GM18508 (cell line): ENCODE results near the gene FAM3B.
"Not testable (repeated sequence)": the region's sequence is repeated elsewhere in the genome, so short reads cannot be mapped to it uniquely, and the experiment has no call there.

ENCODE experiments used
- ATAC-seq: cut with Tn5 transposase; IDR thresholded peaks from one replicate; pipeline ENCODE4 v1.9.1; 2021; ENCODE audit warnings: moderate number of reproducible peaks; ENCODE audit not compliant: insufficient read depth, unreplicated experiment

FAM3B gene

DNA sequence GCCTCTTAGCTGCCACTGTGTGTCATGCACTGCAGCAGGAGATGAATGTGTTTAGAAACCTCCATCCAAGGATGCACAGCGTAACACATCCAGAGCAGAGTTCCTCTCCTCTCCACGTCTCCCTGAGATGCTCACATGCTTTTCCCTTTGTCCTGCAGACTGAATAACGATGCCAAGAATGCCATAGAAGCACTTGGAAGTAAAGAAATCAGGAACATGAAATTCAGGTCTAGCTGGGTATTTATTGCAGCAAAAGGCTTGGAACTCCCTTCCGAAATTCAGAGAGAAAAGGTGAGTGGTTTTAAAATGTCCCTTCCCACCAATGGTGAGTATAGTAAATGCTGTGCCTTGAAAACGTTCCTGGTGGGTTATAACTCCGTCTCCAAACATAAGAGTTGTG is 31.8 kb downstream of the FAM3B start:
- no peak for ATAC-seq

DNA sequence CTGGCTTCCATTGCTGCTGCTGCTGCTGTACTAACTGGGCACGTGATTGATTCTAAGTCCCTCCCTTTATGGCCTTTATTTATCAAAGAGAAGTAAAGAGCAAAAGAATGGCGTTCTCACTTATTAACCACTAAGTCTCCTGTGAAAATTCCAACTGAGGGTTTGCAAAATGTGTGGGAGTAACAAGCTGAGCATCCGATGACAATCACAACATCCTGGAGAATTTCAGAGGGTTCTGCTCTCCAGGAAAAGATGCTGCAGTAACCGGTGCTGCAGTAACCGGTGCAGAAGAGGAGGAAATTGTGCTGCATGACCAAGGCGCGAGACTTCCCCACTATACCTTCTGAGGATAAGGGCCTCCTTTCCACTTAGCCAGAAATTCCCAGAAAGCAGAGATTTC is 32.5 kb downstream of the FAM3B start:
- ATAC-seq = no peak

DNA sequence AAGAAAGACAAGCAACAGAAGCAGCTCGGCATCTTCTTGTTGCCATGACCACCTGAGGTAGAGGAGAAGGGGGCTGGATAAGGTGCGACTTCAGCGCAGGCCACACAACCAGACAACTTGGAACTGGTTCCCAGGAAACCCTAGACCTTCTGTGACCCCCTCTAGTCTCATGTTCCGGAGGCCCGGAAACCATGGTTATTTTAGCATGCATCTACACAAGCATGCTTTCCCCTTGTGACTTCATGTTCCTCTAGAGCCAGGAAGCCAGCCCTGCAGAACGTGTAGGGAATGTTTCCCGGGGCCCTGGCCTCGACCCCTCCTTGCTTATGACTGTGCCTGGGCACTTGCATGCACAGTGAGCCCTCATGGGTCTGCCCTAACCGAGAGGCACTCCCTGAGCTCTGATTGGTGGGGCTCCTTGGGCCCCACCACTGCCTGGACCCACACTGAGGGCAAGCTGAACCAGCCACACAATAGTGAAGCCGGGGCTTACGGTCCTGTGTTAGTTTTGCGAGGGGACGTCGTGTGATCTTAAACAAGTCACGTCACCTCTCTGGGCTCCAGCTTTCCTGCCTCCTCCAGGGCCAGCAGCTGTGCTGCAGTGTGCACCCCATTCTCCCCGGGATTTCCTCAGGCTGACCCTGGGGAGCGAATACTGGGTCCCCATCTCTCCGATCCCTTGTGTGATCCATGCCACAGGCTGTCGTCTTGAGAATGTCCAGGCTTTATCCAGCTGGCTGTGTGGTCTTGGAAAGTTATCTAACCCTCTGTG is 33.2 kb downstream of the FAM3B start:
- ATAC-seq = no peak

DNA sequence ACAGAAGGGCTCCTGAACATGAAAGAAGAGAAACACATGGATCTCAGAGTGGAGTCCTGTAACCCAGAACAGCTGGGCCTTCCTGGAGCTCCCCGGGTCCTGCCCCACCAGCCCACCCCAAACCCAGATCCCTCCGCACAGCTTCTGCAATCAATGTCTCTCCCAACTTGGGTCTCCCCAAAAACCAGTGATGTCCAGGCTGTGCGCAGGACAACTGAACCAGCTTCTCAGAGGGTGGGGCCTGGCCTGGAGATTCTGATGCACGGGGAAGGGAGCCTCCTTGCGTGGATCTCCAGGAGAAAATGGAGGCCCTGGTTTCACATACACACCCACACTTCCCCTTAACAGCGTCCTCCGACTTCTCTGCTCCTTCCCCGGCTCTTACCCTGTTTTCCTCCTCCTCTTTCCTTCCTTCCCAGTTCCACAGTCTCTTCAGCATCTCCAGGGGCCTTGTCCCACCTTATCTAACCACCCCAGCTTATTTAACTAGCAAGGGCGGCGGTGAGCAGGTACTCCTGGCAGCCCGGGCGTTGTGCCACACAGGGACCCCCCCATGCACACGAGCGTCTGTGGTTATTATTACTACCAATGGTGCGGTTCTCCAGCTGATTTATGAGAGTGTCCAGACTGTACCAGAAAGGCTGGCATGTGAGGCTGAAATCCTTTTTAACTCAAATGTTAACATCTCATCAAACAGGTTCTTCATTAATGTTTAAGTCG is 34.0 kb downstream of the FAM3B start:
- no peak for ATAC-seq

- ATAC-seq = no peak
These were observed 40.9 kb downstream of the FAM3B start for GRCh38 chr21:41357546-41357945.

GRCh38 chr21:41358193-41359166 is 41.9 kb downstream of the FAM3B start:
- no peak for ATAC-seq

- no peak for ATAC-seq
These were observed 42.7 kb downstream of the FAM3B start for GRCh38 chr21:41359286-41359685.

DNA sequence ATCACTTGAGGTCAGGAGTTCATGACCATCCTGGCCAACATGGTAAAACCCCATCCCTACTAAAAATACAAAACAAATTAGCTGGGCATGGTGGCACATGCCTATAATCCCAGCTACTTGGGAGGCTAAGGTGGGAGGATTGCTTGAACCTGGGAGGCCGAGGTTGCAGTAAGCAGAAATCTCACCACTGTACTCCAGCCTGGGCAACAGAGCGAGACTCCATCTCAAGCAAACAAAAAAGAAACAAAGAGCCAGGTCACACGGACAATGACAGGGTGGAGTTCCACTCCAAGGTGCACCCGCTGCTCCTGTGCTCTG is 43.1 kb downstream of the FAM3B start:
- ATAC-seq = not testable (repeated sequence)

GRCh38 chr21:41360072-41360821 is 43.6 kb downstream of the FAM3B start:
- ATAC-seq = no peak

DNA sequence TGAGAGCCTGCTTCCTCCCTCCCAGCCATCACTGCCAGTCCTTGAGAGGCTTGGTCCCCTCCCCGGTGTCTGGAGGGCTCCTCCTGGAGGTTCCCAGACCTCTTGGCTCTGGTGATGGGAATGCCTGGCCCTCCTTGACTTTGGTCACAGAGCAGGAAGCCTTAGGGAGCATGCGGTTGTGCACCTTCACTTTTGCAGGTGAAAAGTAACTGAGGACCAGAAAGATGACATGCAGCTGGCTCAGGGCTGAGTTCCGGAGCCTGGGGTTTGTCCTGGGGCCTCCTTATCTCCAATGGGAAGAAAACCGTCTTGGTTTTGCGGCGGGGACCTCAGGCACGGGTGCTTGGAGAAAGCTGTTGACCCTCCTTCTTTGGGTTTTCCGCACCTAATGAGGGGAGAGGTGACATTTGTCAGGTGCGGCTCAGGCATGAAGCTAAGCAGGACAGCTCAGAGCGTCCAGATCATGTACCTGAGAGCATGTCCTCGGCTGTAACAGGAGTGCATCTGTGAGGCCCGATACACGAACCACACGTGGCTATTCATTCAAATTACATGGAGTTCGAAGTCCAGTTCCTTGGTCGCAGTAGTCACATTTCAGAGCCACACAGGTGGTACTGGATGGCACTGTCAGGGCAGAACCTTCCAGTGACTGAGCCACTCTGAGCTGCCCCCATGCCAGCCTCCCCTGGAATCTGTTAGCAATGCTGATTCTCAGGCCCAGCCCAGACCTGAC is 44.6 kb downstream of the FAM3B start:
- ATAC-seq = peak; percentile 11

DNA sequence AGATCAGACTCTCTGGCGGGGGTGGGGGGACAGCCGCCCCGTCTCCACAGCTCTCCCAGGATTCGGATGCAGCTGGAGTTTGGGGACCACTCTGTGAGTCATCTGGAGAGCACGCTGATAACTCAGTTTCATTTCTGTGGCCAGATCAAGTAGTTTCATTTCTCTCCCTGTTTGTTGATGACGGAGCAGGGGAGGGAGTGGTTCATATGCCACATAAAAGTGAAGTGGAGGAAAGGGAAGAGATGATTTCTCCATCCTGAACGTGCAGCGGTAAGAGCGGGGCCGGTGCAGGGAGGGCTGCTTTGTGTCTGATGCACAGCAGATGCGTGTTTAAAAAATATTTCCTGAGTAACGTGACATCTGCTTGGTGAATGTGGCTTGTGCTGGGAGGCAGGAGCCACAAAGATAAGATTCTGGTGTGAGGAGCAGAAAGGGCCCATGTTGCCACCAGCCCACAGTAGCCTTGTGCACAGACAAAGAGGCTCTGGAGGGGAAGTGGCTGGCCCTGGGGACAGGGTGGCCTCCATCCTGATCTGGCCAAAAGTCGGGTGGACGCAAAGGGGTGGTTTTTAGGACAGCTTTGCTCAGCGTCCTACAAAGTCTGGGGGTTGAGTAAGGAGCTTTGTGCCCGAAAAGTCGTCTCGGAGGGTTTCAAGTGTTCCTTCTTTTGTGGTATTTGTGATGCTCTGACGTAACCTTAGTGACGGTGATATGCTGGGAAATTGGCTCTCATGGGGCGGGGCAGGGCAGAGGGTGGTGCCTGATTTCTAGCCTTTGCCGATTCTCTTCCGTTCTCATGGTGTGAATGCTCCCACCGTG is 45.4 kb downstream of the FAM3B start, which contains the start of gene MX2:
Gene MX2 (plus strand): TSS at position 242 of the 819 bp plus-strand sequence. CDS start 14,880 bp downstream, outside the sequence.
- ATAC-seq = peak; percentile 54

GRCh38 chr21:41362605-41363369 is 46.2 kb downstream of the FAM3B start:
- no peak for ATAC-seq

DNA sequence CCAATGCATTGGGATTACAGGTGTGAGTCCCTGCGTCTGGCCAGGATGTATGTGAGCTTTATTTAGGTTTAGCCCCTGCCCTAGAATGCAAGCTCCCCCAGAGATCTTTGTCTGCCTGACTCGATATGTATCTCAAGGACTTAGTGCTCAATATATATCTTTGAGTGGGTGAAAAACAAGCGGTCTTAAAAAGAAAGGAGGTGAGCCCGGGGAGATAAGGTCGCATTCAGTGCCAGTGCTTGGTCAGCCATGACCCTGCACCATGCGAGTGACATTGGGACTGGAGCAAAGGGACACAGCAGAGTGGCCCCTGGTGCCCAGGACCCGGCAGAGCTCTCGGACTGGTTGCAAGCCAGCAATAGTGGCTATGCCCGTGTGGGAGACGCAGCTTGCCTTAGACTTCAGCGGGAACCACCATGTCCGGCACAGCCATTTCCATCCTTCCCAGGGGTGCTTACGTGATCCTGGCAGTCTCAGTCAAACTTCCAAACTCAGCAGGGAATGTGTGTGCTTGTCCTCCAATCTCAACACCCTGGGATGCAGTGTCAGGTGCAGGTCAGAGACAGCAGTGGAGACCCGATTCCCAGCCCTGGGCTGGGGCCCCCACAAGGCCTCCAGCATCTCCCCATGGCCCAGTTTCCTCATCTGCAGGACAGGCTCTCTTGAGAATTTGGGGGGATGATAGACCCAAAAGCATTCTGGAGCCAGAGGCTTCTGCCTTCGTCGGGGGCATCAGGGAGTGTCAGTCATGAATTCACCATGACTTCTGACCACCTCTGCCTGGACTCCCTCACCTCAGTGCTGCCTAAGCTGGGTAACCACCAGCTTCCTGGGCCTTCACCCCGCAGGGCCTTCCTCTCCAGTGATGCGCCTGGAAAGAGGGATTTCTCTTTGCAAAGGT is 47.0 kb downstream of the FAM3B start:
- no peak for ATAC-seq

- ATAC-seq = no peak
These were observed 47.7 kb downstream of the FAM3B start for GRCh38 chr21:41364308-41364707.

- no peak for ATAC-seq
These were observed 48.9 kb downstream of the FAM3B start for GRCh38 chr21:41365377-41366107.

GRCh38 chr21:41366522-41367151 is 50.0 kb downstream of the FAM3B start:
- no peak for ATAC-seq
